NCI-H146 treated with DMSO at 0.1 percent for 48 hours (cell line): Measurements from ENCODE around the gene VDR.
"Not testable (repeated sequence)": the region's sequence is repeated elsewhere in the genome, so short reads cannot be mapped to it uniquely, and the experiment has no call there.

Experiments used
- DNase-seq: peaks from one replicate; lab custom pipeline; 2025; ENCODE audit not compliant: unreplicated experiment; lab: John Stamatoyannopoulos, UW

Gene VDR

GRCh38 chr12:47817272-47818006 is 87.4 kb downstream of the VDR start:
- DNase-seq, result no peak

DNA sequence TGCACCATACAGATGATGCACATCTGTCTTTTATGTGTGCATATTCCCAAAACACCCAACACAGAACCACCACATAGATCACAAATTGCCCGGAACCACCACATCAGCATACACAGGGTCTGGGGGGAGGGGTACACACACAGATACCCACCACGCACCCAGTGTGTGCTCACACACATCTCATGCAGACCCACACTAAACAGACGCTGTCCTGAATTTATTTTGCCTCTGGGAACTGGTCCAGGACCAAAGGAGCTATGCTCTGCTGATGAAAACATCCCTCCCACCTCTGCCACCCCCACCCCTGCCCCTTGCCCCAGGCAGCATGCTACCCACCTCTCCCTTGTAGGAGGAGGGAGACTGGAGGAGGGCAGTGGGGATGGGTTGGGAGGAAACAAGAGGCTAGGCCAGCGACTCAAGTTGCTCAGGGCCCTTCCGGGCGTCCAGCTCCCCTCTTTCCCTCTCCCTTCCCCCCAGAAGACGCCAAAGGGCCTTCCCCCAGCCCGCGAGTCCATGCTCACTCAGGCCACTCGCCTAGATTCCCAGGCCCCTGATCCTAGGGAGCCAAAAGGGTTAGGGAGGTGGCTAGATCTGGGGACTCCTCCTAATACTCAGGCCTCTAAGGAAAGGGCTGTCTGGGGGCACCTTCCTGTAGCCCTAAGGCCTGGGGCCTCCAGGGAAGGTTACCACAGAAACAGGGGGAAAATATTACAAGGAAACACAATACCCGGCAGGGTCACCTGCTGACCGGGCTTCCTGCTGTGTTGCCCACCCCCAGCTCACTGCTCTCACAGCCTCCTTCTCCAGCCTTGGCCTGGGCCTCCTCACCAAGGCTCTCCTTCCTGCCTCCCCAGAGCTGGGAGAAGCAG is 88.2 kb downstream of the VDR start:
- DNase-seq, result peak; percentile 18

DNA sequence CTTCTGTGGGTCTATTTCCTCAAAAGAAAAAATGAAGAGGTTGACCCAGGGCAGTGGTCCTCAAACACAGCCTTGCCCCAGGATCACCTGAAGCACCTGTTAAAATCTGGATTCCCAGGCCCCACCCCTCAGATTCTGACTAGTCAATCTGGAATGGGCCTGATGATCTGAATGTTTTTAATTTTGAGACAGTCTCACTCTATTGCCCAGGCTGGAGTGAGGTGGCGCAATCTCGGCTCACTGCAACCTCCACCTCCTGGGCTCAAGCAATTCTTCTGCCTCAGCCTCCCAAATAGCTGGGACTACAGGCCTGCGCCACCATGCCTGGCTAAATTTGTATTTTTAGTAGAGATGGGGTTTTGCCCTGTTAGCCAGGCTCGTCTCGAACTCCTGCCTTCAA is 89.3 kb downstream of the VDR start:
- DNase-seq, result not testable (repeated sequence)

GRCh38 chr12:47814539-47815170 is 90.1 kb downstream of the VDR start:
- DNase-seq, result no peak

GRCh38 chr12:47813511-47814196 is 91.1 kb downstream of the VDR start:
- no peak for DNase-seq

DNA sequence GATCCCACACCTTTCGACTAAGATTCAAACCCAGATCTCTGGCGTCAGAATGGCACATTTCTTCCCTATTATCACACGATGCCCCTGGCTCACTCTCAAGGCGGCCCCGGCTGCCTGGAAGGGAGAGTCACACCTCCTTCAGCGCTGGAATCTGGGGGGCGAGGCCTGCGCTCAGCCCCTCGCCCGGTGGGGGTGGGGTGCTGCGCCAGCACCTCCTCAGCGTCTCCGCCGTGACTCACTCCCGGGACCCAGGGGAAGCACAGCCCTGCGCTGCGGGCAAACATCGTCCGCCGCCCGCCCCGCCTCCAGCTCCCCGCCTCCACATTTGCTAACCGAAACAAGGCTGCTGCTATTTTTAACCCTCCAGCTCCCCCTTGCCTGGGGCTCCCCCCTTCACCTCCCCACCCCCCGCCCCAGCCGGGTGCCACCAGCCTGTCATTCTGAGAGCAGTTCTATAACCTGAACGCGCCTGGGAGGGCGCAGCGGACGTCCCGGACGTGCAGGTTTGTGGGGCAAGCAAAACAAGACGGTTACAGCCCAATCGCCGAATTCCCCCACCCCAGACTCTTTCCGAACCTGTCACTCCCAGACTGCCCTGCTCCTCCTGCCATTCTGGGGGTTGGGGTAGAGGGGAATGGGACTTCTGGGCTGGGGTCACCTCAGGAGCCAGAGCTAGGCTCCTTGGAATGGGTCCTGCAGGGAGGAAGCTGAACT is 91.8 kb downstream of the VDR start:
- no peak for DNase-seq

- DNase-seq, result no peak
Observed at GRCh38 chr12:47811581-47812484, 93.0 kb downstream of the VDR start.

DNA sequence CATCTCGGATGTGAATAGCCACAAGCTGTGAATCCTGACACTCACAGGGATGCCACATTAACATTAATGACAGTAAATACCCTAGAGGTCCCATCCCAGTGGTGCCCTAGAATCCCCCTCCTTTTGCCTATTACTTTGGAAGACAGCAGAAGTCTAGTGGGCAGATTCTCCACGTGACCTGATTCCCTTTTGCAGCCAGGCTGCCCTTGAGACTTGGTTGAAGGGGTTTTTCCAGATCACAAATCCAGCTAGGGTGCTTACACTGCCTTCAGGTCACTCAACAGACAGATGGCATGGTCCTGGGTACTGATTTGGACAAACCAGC is 93.8 kb downstream of the VDR start:
- no peak for DNase-seq

- not testable (repeated sequence) for DNase-seq
Observed at GRCh38 chr12:47809518-47809917, 95.3 kb downstream of the VDR start.

DNA sequence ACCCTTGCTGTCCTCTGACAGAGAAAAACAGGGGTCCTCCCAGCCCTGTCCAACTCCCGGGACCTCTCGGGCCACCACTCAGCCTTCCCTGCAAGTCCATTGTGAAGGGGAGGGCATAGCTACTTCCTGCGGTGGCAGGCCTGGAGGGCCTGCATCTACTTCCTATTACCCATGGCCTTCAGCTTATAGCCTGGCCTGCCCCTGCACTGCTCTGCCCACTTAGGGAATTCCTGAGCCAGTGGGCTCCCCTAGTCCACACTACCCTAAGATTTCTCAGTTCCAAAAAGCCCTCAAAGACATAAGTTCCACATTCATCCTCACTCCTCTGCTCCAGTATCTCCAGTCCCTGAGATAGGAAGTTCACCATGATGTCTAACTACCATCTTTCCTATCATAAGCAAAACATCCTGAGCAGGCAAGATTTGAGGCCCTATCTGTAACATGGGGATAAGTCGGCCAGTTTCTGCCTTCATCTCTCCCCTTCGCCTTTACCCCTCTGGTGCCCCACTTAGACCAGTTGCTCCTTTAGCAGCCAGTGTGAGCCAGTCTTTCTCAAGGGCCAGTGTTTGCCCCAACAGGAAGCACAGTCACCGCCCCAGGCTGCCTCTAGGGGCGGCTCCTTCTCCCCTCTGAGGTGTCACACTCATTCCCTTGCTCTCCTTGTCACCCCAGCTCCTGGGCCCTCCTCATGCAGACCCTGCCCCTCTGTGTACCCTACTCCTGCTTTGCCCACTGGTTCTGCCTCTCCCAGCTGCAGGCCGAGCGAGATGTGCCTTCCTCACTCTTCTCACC is 96.0 kb downstream of the VDR start:
- DNase-seq, result no peak

DNA sequence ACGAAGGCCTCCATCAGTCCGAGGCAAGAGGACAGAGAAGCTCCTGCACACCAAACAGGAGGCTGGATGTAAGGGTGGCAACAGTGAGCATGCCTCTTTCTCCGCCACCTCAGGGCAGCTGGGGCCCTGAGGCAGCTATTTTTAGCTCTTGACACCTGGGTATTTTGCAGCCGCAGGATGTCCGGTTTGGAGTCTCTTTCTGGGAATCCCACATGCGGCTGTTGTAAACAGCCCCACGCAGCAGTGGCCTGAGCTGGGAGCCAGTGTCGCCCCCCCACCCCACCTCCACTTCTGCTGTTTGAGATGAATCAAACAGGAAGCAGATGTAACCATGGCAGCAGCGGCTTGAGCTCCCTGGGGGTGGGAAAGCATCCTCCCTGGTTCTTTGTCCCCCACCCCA is 96.7 kb downstream of the VDR start:
- peak; percentile 17 for DNase-seq

GRCh38 chr12:47807338-47807737 is 97.5 kb downstream of the VDR start:
- DNase-seq, result no peak

DNA sequence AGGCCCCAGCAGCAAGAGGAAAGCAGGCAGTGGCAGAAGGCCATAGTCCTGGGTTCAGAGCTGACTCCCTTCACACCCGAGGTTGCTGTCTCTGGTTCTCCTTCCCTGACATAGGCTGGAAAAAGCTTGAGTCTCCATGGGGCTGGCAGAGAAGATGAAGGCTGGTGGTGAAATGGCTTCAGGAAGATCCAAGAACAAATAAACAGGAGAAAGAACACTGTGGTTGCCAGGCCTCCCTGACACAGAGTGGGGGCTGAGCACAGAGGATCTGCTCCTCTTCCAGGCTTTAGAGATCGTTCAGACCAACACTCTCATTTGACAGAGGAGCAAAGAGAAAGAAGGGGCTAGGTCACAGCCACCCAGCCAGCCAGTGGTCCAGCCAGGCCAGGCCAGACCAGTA is 99.4 kb downstream of the VDR start:
- no peak for DNase-seq

GRCh38 chr12:47804171-47804570 is 100.6 kb downstream of the VDR start:
- DNase-seq, result no peak

DNA sequence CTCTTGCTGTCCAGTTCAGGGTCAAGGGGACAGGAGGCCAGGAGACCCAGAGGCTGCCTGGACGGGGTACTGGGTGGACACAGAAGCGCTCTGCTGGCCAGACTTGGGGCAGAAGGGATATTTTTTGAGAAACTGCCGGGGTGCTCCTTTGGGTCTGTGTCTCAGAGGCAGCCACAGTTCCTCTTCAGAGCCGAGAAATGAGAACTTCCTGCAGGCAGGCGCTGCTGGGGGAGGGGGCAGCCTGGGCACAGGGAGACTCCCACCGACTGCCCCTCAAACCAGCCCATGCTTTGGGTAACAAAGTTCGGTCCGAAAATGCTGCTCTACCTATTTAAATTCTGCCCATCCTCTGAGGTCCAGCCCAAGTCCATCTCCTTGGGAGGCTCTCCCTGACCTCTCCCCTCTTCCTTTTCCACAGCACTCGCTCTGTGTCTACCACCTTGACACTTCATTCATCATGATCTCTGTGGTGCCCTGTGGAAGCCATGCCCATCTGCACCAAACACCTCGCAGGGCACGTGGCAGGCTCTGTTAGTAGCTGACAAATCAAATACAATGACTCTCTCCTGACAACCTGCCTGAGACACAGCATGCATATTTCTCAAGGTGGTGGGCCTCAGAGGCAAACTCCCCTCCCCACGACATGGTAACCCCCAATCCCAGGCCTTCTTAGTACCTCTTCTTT is 101.5 kb downstream of the VDR start:
- no peak for DNase-seq

- no peak for DNase-seq
Observed at GRCh38 chr12:47802312-47802711, 102.5 kb downstream of the VDR start.

GRCh38 chr12:47801904-47802246 is 102.9 kb downstream of the VDR start:
- no peak for DNase-seq

GRCh38 chr12:47801170-47801903 is 103.5 kb downstream of the VDR start:
- DNase-seq, result no peak
